Sigmoid colon (tissue), 4 donors: ENCODE measurements around the gene LARGE1.

Source experiments
- POLR2AphosphoS5 ChIP-seq, 4 donors: sonication (generic); formaldehyde crosslinking; IDR thresholded peaks; one replicate each; pipeline ENCODE4 v1.6.1; 2017; ENCODE audit warnings: antibody characterized with exemption in 4 of 4
- TF ChIP-seq, protein P1 (sequence below), 4 experiments: fragments of 450-650 bp in 3 of 4; fragments of 200-600 bp in 1 of 4; IDR thresholded peaks; one replicate each; pipeline ENCODE4 v1.5.1; 2016 to 2019; ENCODE audit warnings: antibody characterized with exemption in 4 of 4, mild to moderate bottlenecking in 3 of 4, moderate library complexity in 2 of 4

GRCh38 chr22:33917744-33918406 is 2.4 kb downstream of the LARGE1 start:
- peak in 1 of 4 donors; percentile 20 for TF ChIP-seq POLR2AphosphoS5 (IDR thresholded peaks at IDR 0.05)
- TF ChIP-seq, protein P1, sequence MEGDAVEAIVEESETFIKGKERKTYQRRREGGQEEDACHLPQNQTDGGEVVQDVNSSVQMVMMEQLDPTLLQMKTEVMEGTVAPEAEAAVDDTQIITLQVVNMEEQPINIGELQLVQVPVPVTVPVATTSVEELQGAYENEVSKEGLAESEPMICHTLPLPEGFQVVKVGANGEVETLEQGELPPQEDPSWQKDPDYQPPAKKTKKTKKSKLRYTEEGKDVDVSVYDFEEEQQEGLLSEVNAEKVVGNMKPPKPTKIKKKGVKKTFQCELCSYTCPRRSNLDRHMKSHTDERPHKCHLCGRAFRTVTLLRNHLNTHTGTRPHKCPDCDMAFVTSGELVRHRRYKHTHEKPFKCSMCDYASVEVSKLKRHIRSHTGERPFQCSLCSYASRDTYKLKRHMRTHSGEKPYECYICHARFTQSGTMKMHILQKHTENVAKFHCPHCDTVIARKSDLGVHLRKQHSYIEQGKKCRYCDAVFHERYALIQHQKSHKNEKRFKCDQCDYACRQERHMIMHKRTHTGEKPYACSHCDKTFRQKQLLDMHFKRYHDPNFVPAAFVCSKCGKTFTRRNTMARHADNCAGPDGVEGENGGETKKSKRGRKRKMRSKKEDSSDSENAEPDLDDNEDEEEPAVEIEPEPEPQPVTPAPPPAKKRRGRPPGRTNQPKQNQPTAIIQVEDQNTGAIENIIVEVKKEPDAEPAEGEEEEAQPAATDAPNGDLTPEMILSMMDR (IDR thresholded peaks at IDR 0.05) = peak in 2 of 4 experiments; percentile 19 to 37
